Right lobe of liver (tissue), 4 donors: ENCODE data around the gene FAR2.

Experiments used
- POLR2A ChIP-seq: fragments of 450-650 bp; IDR thresholded peaks from one replicate; pipeline ENCODE4 v1.6.1; 2017; ENCODE audit warnings: antibody characterized with exemption, mild to moderate bottlenecking
- TF ChIP-seq, protein P1 (sequence below), 4 donors: fragments of 200-600 bp in 3 of 4; fragments of 450-650 bp in 1 of 4; IDR thresholded peaks; one replicate each; pipeline versions ENCODE4 v1.5.1 to v1.8.0; 2016 to 2022; ENCODE audit warnings: antibody characterized with exemption in 4 of 4, mild to moderate bottlenecking in 2 of 4
- donor health status: DM: no; HTN: no; CAD: no.
- donor health status: DM: no; HTN: no; CAD: no.
- donor health status: DM: no; HTN: yes; CAD: no.

GRCh38 chr12:29256598-29256997 is 107.5 kb downstream of the FAR2 start:
- TF ChIP-seq, protein P1, sequence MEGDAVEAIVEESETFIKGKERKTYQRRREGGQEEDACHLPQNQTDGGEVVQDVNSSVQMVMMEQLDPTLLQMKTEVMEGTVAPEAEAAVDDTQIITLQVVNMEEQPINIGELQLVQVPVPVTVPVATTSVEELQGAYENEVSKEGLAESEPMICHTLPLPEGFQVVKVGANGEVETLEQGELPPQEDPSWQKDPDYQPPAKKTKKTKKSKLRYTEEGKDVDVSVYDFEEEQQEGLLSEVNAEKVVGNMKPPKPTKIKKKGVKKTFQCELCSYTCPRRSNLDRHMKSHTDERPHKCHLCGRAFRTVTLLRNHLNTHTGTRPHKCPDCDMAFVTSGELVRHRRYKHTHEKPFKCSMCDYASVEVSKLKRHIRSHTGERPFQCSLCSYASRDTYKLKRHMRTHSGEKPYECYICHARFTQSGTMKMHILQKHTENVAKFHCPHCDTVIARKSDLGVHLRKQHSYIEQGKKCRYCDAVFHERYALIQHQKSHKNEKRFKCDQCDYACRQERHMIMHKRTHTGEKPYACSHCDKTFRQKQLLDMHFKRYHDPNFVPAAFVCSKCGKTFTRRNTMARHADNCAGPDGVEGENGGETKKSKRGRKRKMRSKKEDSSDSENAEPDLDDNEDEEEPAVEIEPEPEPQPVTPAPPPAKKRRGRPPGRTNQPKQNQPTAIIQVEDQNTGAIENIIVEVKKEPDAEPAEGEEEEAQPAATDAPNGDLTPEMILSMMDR (IDR thresholded peaks at IDR 0.05) = no peak
- no peak for TF ChIP-seq POLR2A
